Stimulated activated CD4-positive, alpha-beta T cell treated with anti-CD3 and anti-CD28 coated beads, Interleukin-15, amount 100 ng/mL, for 48 hours (primary cell): ENCODE results near the gene CFAP92.
"Not testable (repeated sequence)": the region's sequence is repeated elsewhere in the genome, so short reads cannot be mapped to it uniquely, and the experiment has no call there.

ENCODE experiments used
- DNase-seq, 2 donors: peaks; one replicate each; pipeline ENCODE4 v3.0.0-alpha.2; 2020; ENCODE audit warnings: low read depth in 2 of 2

The CFAP92 gene

DNA sequence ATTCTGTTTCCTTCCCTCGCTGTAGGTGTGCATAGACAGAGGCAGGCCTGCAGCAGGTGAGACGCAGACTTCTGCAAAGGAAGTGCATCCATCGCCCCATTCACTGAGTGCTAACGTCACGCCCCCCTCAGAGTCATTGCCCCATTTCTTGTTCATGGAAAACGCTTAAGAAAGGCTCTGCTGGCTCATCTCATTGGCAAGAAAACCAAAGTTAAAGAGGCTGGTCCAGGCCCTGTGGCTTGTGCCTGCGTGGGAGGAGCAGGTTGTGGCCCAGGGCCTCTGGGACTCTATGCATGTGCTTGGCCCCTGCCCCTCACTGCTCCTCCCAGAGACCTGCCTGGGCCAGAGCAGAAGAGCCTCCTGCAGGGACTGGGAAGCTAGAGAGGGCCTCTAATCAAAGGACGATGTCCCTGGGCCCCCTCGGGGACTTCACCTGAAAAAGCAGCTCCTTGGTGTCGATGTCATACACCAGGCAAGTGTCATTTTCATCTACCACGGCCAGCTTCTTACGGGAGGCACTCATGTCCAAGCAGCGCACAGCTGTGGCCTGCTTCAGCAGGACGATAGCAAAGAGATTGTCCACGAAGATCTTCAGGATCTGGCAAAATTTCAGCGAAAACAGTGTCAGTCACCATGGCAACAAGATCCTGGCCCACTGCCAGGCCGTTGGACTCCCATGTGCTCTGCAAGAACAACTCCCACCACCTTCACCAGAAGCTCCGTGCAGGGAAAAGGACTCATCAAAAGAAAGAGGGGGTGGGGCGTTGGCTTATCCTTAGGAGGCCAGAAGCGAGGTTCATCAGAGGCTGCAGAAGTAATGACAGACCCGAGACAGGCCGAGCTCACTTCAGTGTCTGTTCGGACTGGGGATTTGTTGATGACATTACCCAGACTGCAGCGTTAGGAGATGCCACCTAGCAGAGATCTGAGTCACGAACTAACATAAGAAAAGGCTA, 128.7 kb downstream of the CFAP92 start:
- DNase-seq = not testable (repeated sequence)

DNA sequence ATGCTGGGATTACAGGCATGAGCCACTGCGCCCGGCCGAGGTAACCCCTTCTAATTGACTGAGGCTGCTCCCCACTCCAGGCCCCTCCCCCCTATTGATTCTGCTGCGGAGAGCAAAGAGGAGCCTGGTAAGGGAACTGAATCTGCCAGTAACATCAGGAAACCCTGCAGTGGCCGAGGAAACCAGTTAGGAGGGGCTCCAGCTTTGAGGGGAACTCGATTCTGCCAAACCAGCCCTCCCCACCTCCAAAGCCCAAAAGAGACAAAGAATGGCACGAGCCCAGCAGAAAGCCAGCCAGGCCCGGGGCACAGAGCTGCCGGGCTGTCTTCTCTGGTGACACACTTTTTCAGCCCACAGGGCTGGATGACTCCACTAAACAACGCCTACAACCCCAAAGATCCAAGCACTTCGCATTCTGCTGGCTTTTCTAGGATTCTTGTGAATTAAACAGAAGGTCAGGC, 129.5 kb downstream of the CFAP92 start:
- DNase-seq = no peak

DNA sequence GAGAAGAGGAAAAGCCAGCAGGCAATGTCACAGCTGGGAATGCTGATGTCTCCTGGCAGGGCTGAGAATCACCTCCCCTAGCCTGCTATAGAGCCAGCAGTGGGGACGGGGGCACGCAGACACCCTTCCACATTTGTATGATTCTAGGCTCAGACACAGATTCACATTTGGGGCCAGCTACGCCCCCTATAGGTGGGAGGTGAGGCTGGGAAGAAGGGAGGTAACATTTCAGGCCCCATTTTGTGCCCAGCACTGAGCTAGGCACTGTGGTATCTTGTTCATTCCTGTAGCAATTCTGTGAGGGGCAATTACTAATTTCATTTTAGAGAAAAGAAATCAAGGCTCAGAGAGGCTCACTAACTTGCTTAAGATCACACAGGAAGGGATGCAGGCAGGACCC, 130.3 kb downstream of the CFAP92 start:
- no peak for DNase-seq

DNA sequence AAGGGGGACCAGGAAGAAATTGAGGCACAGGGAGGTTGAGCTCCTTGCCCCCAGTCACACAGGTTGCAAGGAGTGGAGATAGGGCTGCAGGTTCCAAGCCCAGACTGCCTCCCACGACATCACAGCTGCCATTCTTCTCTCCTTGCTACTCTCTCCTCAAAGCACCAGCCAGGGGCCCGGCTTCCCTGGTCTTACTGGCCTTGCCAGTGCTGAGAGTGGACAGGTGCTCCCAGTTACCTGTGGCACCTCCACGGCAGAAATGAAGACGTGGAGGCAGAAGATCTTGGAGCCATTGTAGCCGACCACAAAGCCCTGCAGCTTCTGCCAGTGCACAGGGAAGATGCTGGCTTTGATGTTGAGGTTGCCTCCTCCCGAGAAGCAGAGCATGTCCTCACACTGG, 132.4 kb downstream of the CFAP92 start:
- DNase-seq = no peak
